Uterus (tissue), 4 donors: ENCODE measurements around the gene ZNF827. TPM values are rescaled to one million over a fixed set of nuclear protein-coding genes. Genes with fewer than 3 reads are reported as not detected.

Experiments used
- DNase-seq, 2 donors: peaks; one replicate each; pipeline ENCODE4 v3.0.0-alpha.2; 2019 to 2020
- H3K27ac ChIP-seq, 2 donors: fragments of 200-600 bp; sonication (generic); 1 replicate in 1 of 2; 2 replicates in 1 of 2; pipeline ENCODE4 v1.5.1; 2016 to 2018
- H3K27me3 ChIP-seq, 2 donors: fragments of 200-600 bp; sonication (generic); one replicate each; pipeline ENCODE4 v1.5.1; 2018 to 2019; ENCODE audit warnings: control low read depth in 1 of 2
- H3K36me3 ChIP-seq, 2 donors: fragments of 200-600 bp; sonication (generic); one replicate each; pipeline ENCODE4 v1.5.1; 2019; ENCODE audit warnings: control low read depth in 1 of 2
- H3K4me1 ChIP-seq, 2 donors: fragments of 200-600 bp; sonication (generic); one replicate each; pipeline ENCODE4 v1.5.1; 2018 to 2019; ENCODE audit warnings: control low read depth in 1 of 2
- H3K4me3 ChIP-seq, 2 donors: fragments of 200-600 bp; sonication (generic); 1 replicate in 1 of 2; 2 replicates in 1 of 2; pipeline ENCODE4 v1.5.1; 2018 to 2019; ENCODE audit warnings: mild to moderate bottlenecking in 1 of 2
- H3K9me3 ChIP-seq, 2 donors: fragments of 200-600 bp; sonication (generic); one replicate each; pipeline ENCODE4 v1.5.1; 2019; ENCODE audit warnings: control low read depth in 1 of 2
- CTCF ChIP-seq, 4 experiments: fragments of 200-600 bp in 2 of 4; fragments of 450-650 bp in 2 of 4; sonication (generic) in 2 of 4; IDR thresholded peaks; one replicate each; pipeline ENCODE4 v1.5.1; 2016 to 2019; ENCODE audit warnings: antibody characterized with exemption in 4 of 4, mild to moderate bottlenecking in 2 of 4, moderate library complexity in 1 of 4
- POLR2A ChIP-seq, 2 donors: fragments of 450-650 bp; IDR thresholded peaks; one replicate each; pipeline ENCODE4 v1.6.1; 2016; ENCODE audit warnings: antibody characterized with exemption in 2 of 2, mild to moderate bottlenecking in 1 of 2, moderate library complexity in 1 of 2
- intact Hi-C: fragments of 100-400 bp; cut with DNase I; formaldehyde crosslinking; loops from one replicate; pipeline ENCODE4 v1.15.1; 2023; ENCODE audit warnings: low total_unique reads
- total RNA-seq, 4 donors: library from RNA; depleted of rRNA in 3 of 4; stranded (reverse); fragments of >200 nt in 3 of 4; gene quantifications; one replicate each; pipeline versions ENCODE4 v1.1.0 to v1.2.4, GENCODE V29; 2014 to 2023
- donor health status: DM: yes; HTN: yes; CAD: no.

Gene ZNF827
- total RNA-seq, 4 donors from 2014 or later = 2.9 to 33.1 (median 14.2) TPM

DNA sequence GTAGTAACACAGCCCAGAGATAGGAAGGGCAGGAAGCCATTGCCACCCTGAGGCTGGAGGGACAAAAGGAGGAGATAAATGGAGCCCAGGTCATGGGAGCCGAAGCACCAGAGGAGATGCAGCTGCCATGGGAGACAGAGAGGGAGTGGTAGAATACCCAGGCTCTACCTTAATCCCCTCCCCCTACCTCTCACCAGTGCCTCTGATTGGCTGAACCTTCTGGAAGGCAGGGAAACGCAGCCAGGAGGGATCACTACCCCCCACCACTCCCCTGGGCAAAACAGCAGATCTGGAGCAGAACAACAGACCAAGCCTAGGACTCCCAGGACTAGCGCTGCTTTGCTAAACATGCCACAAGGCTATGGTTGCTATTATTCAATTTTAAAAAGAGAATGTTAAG, 114.2 kb downstream of the ZNF827 start:
- intact Hi-C loops = no loop called here
- H3K9me3 ChIP-seq = no peaks in the 10 kb centered on the region
- H3K4me1 ChIP-seq = no peaks in the 10 kb centered on the region
- H3K27ac ChIP-seq = no peak overlapping the region
- H3K4me3 ChIP-seq = no peak overlapping the region
- no peaks in the 10 kb centered on the region for H3K36me3 ChIP-seq
- no peak for TF ChIP-seq CTCF (IDR thresholded peaks at IDR 0.05)
- TF ChIP-seq POLR2A (IDR thresholded peaks at IDR 0.05) = no peak
- DNase-seq = no peak
- no peaks in the 10 kb centered on the region for H3K27me3 ChIP-seq

DNA sequence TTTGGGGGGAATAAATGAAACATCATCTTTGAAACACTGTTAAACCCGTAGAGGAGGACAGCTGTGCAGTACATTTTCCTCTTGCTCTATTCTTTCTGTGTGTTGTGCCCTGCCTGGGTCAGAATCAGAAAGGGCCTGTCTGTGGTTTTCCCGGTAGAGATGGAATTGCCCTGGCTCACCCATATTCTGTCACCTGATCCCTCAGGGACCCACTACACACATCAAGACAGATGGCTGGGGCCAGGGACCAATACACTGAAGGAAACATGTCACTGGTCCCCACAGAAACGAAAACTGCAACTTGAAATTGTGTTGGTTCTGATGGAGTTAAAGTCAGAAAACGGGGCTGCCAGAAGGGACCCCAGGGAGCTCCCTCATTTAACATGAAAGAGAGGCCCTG, 114.9 kb downstream of the ZNF827 start:
- DNase-seq = no peak
- TF ChIP-seq CTCF (IDR thresholded peaks at IDR 0.05) = no peak
- no peak for TF ChIP-seq POLR2A (IDR thresholded peaks at IDR 0.05)
- Histone ChIP-seq H3K9me3 (no peaks in the 10 kb centered on the region), H3K4me3 (no peak overlapping the region), H3K4me1 (no peaks in the 10 kb centered on the region), H3K36me3 (no peaks in the 10 kb centered on the region), H3K27ac (no peak overlapping the region), H3K27me3 (no peaks in the 10 kb centered on the region)
- intact Hi-C loops = no loop called here

- Histone ChIP-seq H3K9me3 (no peaks in the 10 kb centered on the region), H3K27me3 (no peaks in the 10 kb centered on the region), H3K4me3 (no peak overlapping the region), H3K4me1 (no peaks in the 10 kb centered on the region), H3K27ac (no peak overlapping the region), H3K36me3 (no peaks in the 10 kb centered on the region)
- TF ChIP-seq CTCF (IDR thresholded peaks at IDR 0.05) = no peak
- DNase-seq = no peak
- intact Hi-C loops = no loop called here
Measured at GRCh38 chr4:145822581-145822980, 116.0 kb downstream of the ZNF827 start.

GRCh38 chr4:145822181-145822580, 116.4 kb downstream of the ZNF827 start:
- H3K4me3 ChIP-seq = no peak overlapping the region
- H3K27me3 ChIP-seq = no peaks in the 10 kb centered on the region
- no peaks in the 10 kb centered on the region for H3K36me3 ChIP-seq
- no peak for DNase-seq
- no peaks in the 10 kb centered on the region for H3K4me1 ChIP-seq
- no peak overlapping the region for H3K27ac ChIP-seq
- TF ChIP-seq CTCF (IDR thresholded peaks at IDR 0.05) (no peak), POLR2A (IDR thresholded peaks at IDR 0.05) (no peak)
- H3K9me3 ChIP-seq = no peaks in the 10 kb centered on the region
- intact Hi-C loops = no loop called here

GRCh38 chr4:145821766-145822165, 116.9 kb downstream of the ZNF827 start:
- no peaks in the 10 kb centered on the region for H3K4me1 ChIP-seq
- TF ChIP-seq POLR2A (IDR thresholded peaks at IDR 0.05) (no peak), CTCF (IDR thresholded peaks at IDR 0.05) (no peak)

More at GRCh38 chr4:145821766-145822165, 116.9 kb downstream of the ZNF827 start:
- Histone ChIP-seq H3K4me3 (no peak overlapping the region), H3K9me3 (no peaks in the 10 kb centered on the region), H3K27ac (no peak overlapping the region), H3K36me3 (no peaks in the 10 kb centered on the region), H3K27me3 (no peaks in the 10 kb centered on the region)
- intact Hi-C loops = no loop called here
- DNase-seq = no peak
